CD4-positive, alpha-beta T cell treated with Interleukin-2 at 100 ng/mL for 4 hours (primary cell): Measurements from ENCODE around the gene AHSA1.

ENCODE experiments used
- DNase-seq: peaks from one replicate; pipeline ENCODE4 v3.0.0-alpha.2; 2020; ENCODE audit warnings: low spot score

AHSA1 gene

GRCh38 chr14:77509366-77509765 is 51.5 kb downstream of the AHSA1 start:
- DNase-seq = no peak

GRCh38 chr14:77511486-77512162 is 53.7 kb downstream of the AHSA1 start:
- DNase-seq = no peak

GRCh38 chr14:77516126-77516525 is 58.2 kb downstream of the AHSA1 start:
- no peak for DNase-seq
